CD14-positive monocyte (primary cell): ENCODE measurements around the gene SLC43A3. TPM values are rescaled to one million over a fixed set of nuclear protein-coding genes. Genes with fewer than 3 reads are reported as not detected.
A peak's percentile ranks its signal among the peaks of the same experiment; 100 is the strongest.

Experiments
- DNase-seq, 3 donors: peaks; one replicate each; pipeline ENCODE4 v3.0.0-alpha.2; 2011 to 2022
- H2AFZ ChIP-seq: 2 replicates; pipeline ENCODE4 v1.6.0; 2012; ENCODE audit warnings: mild to moderate bottlenecking, low read depth, low read length, inconsistent platforms; ENCODE audit not compliant: insufficient read depth, poor library complexity, severe bottlenecking
- H3K27ac ChIP-seq, 2 donors: 1 replicate in 1 of 2; 2 replicates in 1 of 2; pipeline ENCODE4 v1.5.1; 2012 to 2013; ENCODE audit warnings: low read length in 2 of 2, control low read depth in 1 of 2, inconsistent platforms in 1 of 2, low read depth in 1 of 2, mild to moderate bottlenecking in 1 of 2
- H3K27me3 ChIP-seq, 2 donors: one replicate each; pipeline versions ENCODE4 v1.6.0 to v1.6.1; 2011 to 2013; ENCODE audit warnings: low read length in 2 of 2; ENCODE audit not compliant: control insufficient read depth in 2 of 2, insufficient read depth in 2 of 2
- H3K36me3 ChIP-seq, 2 donors: replicated peaks in 1 of 2; 1 replicate in 1 of 2; 2 replicates in 1 of 2; pipeline versions ENCODE4 v1.5.1 to v1.6.1; 2012 to 2013; ENCODE audit warnings: low read length in 2 of 2, control low read depth in 1 of 2, inconsistent platforms in 1 of 2, mild to moderate bottlenecking in 1 of 2; ENCODE audit not compliant: insufficient read depth in 2 of 2, control insufficient read depth in 1 of 2
- H3K4me1 ChIP-seq, 2 donors: 1 replicate in 1 of 2; 2 replicates in 1 of 2; pipeline versions ENCODE4 v1.5.1 to v1.6.1; 2012 to 2013; ENCODE audit warnings: low read length in 2 of 2, control low read depth in 1 of 2, inconsistent platforms in 1 of 2, mild to moderate bottlenecking in 1 of 2, moderate library complexity in 1 of 2; ENCODE audit not compliant: insufficient read depth in 2 of 2, control insufficient read depth in 1 of 2
- H3K4me2 ChIP-seq: replicated peaks from 2 replicates; pipeline ENCODE3; 2012; ENCODE audit warnings: low read length, moderate library complexity, mild to moderate bottlenecking; ENCODE audit not compliant: poor library complexity, severe bottlenecking; ENCODE audit errors: extremely low read depth
- H3K4me3 ChIP-seq, 3 experiments: fragments of 200-600 bp in 1 of 3; sonication (generic) in 1 of 3; replicated peaks in 1 of 3; 1 replicate in 2 of 3; 2 replicates in 1 of 3; pipeline ENCODE4 v1.5.1; 2011 to 2013; ENCODE audit warnings: low read length in 3 of 3, mild to moderate bottlenecking in 3 of 3, control low read depth in 2 of 3, low read depth in 2 of 3, inconsistent platforms in 1 of 3, moderate library complexity in 1 of 3
- H3K79me2 ChIP-seq: 2 replicates; pipeline ENCODE4 v1.6.0; 2012; ENCODE audit warnings: mild to moderate bottlenecking, control low read depth, inconsistent platforms, low read length, moderate library complexity; ENCODE audit not compliant: insufficient read depth
- H3K9ac ChIP-seq: 2 replicates; pipeline ENCODE4 v1.6.0; 2017; ENCODE audit warnings: low read length, mild to moderate bottlenecking; ENCODE audit not compliant: insufficient read depth, poor library complexity, severe bottlenecking
- H3K9me3 ChIP-seq, 2 donors: replicated peaks in 1 of 2; 1 replicate in 1 of 2; 2 replicates in 1 of 2; pipeline versions ENCODE4 v1.5.1 to v1.6.1; 2012 to 2013; ENCODE audit warnings: low read length in 2 of 2, control low read depth in 1 of 2; ENCODE audit not compliant: control insufficient read depth in 1 of 2, insufficient read depth in 1 of 2
- H4K20me1 ChIP-seq: 2 replicates; pipeline ENCODE4 v1.6.0; 2012; ENCODE audit warnings: mild to moderate bottlenecking, low read length, control low read depth, moderate library complexity; ENCODE audit not compliant: insufficient read depth
- H3K27ac Mint-ChIP-seq, 7 donors: one replicate each; pipeline ENCODE4 v1.8.0; 2020; ENCODE audit warnings: mild to moderate bottlenecking in 7 of 7, mixed read lengths in 7 of 7, moderate library complexity in 6 of 7, inconsistent platforms in 2 of 7
- H3K27me3 Mint-ChIP-seq, 3 donors: one replicate each; pipeline ENCODE4 v1.8.0; 2021 to 2022; ENCODE audit warnings: low read depth in 3 of 3, mild to moderate bottlenecking in 3 of 3, mixed read lengths in 3 of 3, moderate library complexity in 3 of 3, inconsistent platforms in 1 of 3
- H3K36me3 Mint-ChIP-seq, 2 donors: one replicate each; pipeline ENCODE4 v1.8.0; 2020; ENCODE audit warnings: mixed read lengths in 2 of 2, inconsistent platforms in 1 of 2, mild to moderate bottlenecking in 1 of 2
- H3K4me1 Mint-ChIP-seq: one replicate; pipeline ENCODE4 v1.8.0; 2020; ENCODE audit warnings: mild to moderate bottlenecking, mixed read lengths
- H3K4me3 Mint-ChIP-seq, 2 donors: one replicate each; pipeline ENCODE4 v1.8.0; 2020; ENCODE audit warnings: mild to moderate bottlenecking in 2 of 2, mixed read lengths in 2 of 2, moderate library complexity in 1 of 2
- H3K9me3 Mint-ChIP-seq, 7 donors: one replicate each; pipeline ENCODE4 v1.8.0; 2020 to 2022; ENCODE audit warnings: mixed read lengths in 7 of 7, mild to moderate bottlenecking in 6 of 7, moderate library complexity in 6 of 7, inconsistent platforms in 2 of 7
- WGBS: methylation state at CpG from one replicate; pipeline ENCODE4 v1.1.5; 2013; ENCODE audit warnings: missing lambda C conversion rate; ENCODE audit not compliant: insufficient coverage; 5-methylcytosine and 5-hydroxymethylcytosine counted together
- intact Hi-C, 2 donors: fragments of 100-400 bp; cut with micrococcal nuclease; formaldehyde crosslinking; loops; one replicate each; pipeline versions ENCODE4 v1.15.0 to v1.15.1; 2023
- polyA plus RNA-seq, 3 donors: library from polyadenylated mRNA; depleted of rRNA in 1 of 3; unstranded in 2 of 3; stranded (reverse) in 1 of 3; fragments of 300-500 nt in 2 of 3; fragments of >200 nt in 1 of 3; fragmentation: Illumina TruSeq in 2 of 3; gene quantifications; 1 replicate in 2 of 3; 2 replicates in 1 of 3; pipeline ENCODE4 v1.2.3, GENCODE V29; 2012 to 2021
- TF ChIP-seq, protein P1 (sequence below): fragments of 200-600 bp; IDR thresholded peaks from one replicate; pipeline ENCODE4 v1.8.0; 2022; ENCODE audit warnings: antibody characterized with exemption, mild to moderate bottlenecking

The SLC43A3 gene
- polyA plus RNA-seq, 3 donors, result 82.4 to 116 (median 109) TPM

DNA sequence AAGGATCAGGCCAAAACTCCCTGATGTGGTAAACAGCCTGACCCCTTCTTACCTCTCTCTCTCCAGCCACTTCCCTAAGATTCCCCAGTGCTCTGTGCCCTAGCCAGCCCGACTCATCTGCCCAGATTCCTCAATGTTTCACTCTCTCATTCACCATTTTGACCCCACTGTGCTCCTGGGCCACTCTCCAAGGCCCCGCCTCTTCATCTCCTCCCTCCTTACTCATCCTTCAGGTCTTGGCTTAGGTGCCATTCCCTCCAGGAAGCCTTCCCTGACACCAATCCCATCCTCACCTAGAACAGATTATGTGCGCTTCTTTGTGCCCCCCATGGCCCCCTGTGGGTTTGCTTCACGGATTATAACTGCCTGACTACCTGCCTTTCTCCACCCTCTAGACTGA is 13.2 kb downstream of the SLC43A3 start:
- no peak overlapping the region for H3K4me2 ChIP-seq
- H3K79me2 ChIP-seq, result peaks cover 58% of the 10 kb centered on the region
- no peak for DNase-seq
- H3K27ac Mint-ChIP-seq, result peak overlapping the region in 3 of 7 donors; percentile 15 to 56 (median 30)
- peaks cover 96 to 98% of the 10 kb centered on the region in 2 donors for H3K36me3 ChIP-seq
- peaks cover 0 to 6% (median 0%) of the 10 kb centered on the region in 7 donors for H3K9me3 Mint-ChIP-seq
- H3K4me1 Mint-ChIP-seq, result peaks cover 3% of the 10 kb centered on the region
- no peak overlapping the region for H3K4me3 Mint-ChIP-seq
- H2AFZ ChIP-seq, result no peak overlapping the region
- no peaks in the 10 kb centered on the region for H3K27me3 ChIP-seq
- peaks cover 87% of the 10 kb centered on the region for H4K20me1 ChIP-seq
- WGBS, result 95% methylated on average over 4 of the region's 4 CpGs
- H3K9me3 ChIP-seq, result no peaks in the 10 kb centered on the region
- H3K9ac ChIP-seq, result no peak overlapping the region
- H3K27ac ChIP-seq, result peak overlapping the region in 1 of 2 donors; percentile 24
- H3K27me3 Mint-ChIP-seq, result peaks cover 0 to 3% (median 1%) of the 10 kb centered on the region in 3 donors
- peaks cover 84 to 94% of the 10 kb centered on the region in 2 donors for H3K36me3 Mint-ChIP-seq
- intact Hi-C loops, result no loop called here
- TF ChIP-seq, protein P1, sequence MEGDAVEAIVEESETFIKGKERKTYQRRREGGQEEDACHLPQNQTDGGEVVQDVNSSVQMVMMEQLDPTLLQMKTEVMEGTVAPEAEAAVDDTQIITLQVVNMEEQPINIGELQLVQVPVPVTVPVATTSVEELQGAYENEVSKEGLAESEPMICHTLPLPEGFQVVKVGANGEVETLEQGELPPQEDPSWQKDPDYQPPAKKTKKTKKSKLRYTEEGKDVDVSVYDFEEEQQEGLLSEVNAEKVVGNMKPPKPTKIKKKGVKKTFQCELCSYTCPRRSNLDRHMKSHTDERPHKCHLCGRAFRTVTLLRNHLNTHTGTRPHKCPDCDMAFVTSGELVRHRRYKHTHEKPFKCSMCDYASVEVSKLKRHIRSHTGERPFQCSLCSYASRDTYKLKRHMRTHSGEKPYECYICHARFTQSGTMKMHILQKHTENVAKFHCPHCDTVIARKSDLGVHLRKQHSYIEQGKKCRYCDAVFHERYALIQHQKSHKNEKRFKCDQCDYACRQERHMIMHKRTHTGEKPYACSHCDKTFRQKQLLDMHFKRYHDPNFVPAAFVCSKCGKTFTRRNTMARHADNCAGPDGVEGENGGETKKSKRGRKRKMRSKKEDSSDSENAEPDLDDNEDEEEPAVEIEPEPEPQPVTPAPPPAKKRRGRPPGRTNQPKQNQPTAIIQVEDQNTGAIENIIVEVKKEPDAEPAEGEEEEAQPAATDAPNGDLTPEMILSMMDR, result no peak
- no peak overlapping the region for H3K4me3 ChIP-seq
- no peaks in the 10 kb centered on the region for H3K4me1 ChIP-seq

DNA sequence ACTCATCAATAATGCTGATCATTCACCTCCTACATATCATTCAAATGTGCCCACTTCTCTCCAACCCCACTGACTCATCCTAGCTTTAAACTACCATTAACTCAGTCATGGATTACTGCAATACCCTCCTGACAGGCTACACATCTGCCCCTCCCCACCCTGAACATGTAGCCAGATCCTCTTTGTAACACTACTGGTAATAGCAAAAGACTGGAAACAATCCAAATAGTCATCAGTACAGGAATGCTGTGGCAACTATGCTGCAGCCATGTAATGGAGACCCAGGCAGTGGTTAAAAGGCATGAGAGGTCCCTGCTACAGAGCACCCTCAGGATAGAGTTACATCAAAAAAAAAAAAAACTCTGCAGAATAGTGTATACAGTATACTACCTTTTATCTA is 16.6 kb downstream of the SLC43A3 start:
- H3K36me3 Mint-ChIP-seq, result peaks cover 86 to 89% of the 10 kb centered on the region in 2 donors
- DNase-seq, result peak in 1 of 3 donors; percentile 49
- TF ChIP-seq, protein P1, result no peak
- Histone ChIP-seq H3K27me3 (no peaks in the 10 kb centered on the region), H4K20me1 (peaks cover 85% of the 10 kb centered on the region), H3K4me3 (no peak overlapping the region), H3K9ac (no peak overlapping the region), H3K9me3 (no peaks in the 10 kb centered on the region), H2AFZ (no peak overlapping the region), H3K79me2 (peaks cover 30% of the 10 kb centered on the region), H3K4me2 (no peak overlapping the region), H3K4me1 (peaks cover 25 to 26% of the 10 kb centered on the region in 2 donors), H3K36me3 (peaks cover 82 to 91% of the 10 kb centered on the region in 2 donors), H3K27ac (peak overlapping the region in 1 of 2 donors; percentile 52)
- peaks cover 0 to 5% (median 4%) of the 10 kb centered on the region in 3 donors for H3K27me3 Mint-ChIP-seq
- no peak overlapping the region for H3K4me3 Mint-ChIP-seq
- H3K4me1 Mint-ChIP-seq, result peaks cover 28% of the 10 kb centered on the region
- H3K9me3 Mint-ChIP-seq, result peaks cover 0 to 4% (median 0%) of the 10 kb centered on the region in 7 donors
- H3K27ac Mint-ChIP-seq, result peak overlapping the region in 5 of 7 donors; percentile 2 to 83 (median 20)
- intact Hi-C loops, result no loop called here
